GM19238 (cell line): ENCODE results near the gene LHX8.
"Not testable (repeated sequence)": the region's sequence is repeated elsewhere in the genome, so short reads cannot be mapped to it uniquely, and the experiment has no call there.

ENCODE experiments used
- DNase-seq: peaks from one replicate; pipeline ENCODE4 v3.0.0; 2011; ENCODE audit warnings: low spot score; ENCODE audit not compliant: insufficient read length

The LHX8 gene

GRCh38 chr1:75133750-75134646 is at the start of gene LHX8:
Gene LHX8 (plus strand): TSS chr1:75134388. CDS start chr1:75136615, 2,227 bp downstream.
- DNase-seq: no peak

DNA sequence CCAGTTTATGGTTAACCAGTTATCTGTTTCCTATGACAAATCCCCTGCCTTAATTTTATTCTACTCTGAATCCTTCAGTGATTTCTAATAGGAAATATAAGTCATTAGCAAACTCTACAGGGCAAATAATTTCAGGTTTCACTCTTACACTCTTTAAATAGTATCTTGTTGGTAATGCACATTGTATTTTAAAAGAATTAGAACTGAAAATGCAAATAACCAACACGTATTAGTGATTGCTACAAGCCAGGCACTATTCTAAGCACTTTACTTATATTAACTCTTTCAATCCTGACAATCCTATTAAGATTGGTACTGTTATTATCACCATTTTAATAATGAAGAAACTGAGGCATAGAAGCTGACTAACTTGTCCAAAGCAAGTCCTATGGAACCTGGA is 48.3 kb upstream of the LHX8 start:
- no peak for DNase-seq

- DNase-seq: no peak
Measured at GRCh38 chr1:75087278-75087677, 46.9 kb upstream of the LHX8 start.

DNA sequence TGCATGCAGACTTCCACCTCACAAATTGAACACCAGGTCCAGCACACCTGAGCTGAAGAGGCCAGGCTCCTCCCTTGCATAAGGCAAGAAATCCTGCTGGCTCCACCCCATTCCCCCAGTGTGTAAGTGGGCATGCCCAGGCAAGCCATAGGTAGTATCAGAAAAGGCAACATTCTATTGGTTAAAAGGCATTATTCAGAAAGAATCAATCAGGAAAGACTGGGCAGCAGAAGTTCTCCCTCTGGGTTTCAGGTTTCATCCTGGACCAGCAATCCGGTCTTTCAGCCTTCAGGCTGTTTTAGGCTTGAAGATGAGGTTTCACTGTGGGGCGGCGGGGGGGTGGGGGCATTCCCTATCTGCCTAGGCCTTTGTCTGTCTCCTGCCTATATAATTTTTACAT is 42.0 kb upstream of the LHX8 start:
- DNase-seq: no peak

- DNase-seq: no peak
Measured at GRCh38 chr1:75097654-75098053, 36.5 kb upstream of the LHX8 start.

- DNase-seq: no peak
Measured at GRCh38 chr1:75099581-75099980, 34.6 kb upstream of the LHX8 start.

DNA sequence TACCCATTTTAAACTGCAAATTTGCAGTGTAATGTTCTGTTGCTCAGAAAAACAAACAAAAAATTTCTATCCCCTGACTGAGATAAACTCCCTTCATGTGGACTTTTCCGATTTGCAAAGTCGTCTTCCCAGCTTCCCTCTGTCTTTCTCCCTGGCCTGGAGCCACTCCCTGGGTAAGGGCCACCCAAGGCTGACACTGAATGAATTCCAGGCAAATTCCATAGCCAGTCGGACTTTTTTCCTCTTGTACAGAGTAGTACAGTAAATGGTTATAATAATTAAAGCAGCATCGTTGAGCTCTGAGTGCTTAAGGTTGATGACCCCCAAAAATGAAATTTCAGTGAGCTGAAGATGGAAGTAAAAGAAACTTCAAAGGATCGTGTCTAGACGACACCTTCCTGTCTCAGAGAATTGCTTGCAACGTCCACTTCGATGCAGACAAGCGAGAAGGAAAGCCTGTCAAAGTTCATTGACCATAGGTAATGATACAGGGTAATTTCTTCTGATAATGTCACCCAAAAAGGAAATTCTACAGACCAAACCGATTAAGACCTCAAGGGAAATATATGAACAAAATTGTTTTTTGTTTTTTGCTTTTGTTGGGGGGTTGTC is 33.6 kb upstream of the LHX8 start:
- no peak for DNase-seq

DNA sequence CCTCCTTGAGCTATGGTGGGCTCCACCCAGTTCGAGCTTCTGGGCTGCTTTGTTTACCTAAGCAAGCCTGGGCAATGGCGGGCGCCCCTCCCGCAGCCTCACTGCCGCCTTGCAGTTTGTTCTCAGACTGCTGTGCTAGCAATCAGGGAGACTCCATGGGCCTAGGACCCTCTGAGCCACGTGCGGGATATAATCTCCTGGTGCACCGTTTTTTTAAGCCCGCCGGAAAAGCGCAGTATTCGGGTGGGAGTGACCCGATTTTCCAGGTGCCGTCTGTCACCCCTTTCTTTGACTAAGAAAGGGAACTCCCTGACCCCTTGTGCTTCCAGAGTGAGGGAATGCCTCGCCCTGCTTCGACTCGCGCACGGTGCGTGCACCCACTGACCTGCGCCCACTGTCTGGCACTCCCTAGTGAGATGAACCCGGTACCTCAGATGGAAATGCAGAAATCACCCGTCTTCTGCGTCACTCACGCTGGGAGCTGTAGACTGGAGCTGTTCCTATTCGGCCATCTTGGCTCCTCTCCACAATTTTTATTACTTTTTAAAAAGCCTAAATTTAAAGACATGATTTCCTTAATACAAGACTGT is 21.7 kb upstream of the LHX8 start:
- DNase-seq: not testable (repeated sequence)

GRCh38 chr1:75115654-75116053 is 18.5 kb upstream of the LHX8 start:
- DNase-seq: no peak

- DNase-seq: no peak
Measured at GRCh38 chr1:75123756-75124155, 10.4 kb upstream of the LHX8 start.

- DNase-seq: no peak
Measured at GRCh38 chr1:75124510-75124909, 9.7 kb upstream of the LHX8 start.

- DNase-seq: no peak
Measured at GRCh38 chr1:75125161-75125726, 8.9 kb upstream of the LHX8 start.

DNA sequence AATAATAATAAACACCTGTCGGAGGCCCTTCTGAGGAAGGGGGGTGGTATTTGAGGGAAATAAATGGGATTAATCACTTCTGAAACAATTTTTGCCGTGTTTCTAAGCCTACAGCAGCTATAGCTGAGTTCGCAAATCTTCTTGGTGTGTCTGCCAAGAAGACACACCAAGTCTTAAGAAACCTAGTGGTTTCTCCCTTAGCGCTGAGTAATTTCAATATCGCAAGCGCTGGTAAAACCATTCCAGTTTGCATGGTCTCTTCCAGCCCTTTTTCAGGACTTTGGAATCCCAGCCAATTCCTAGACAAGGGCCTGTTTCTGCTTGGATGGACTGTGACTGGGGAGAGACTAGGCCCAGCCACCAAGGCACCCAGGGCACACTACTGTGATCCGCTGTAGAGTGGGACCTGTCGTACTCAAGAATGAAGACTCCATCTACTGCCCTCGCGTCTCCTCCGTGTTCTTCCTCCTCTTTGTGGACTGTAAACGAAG is 7.5 kb upstream of the LHX8 start:
- no peak for DNase-seq

DNA sequence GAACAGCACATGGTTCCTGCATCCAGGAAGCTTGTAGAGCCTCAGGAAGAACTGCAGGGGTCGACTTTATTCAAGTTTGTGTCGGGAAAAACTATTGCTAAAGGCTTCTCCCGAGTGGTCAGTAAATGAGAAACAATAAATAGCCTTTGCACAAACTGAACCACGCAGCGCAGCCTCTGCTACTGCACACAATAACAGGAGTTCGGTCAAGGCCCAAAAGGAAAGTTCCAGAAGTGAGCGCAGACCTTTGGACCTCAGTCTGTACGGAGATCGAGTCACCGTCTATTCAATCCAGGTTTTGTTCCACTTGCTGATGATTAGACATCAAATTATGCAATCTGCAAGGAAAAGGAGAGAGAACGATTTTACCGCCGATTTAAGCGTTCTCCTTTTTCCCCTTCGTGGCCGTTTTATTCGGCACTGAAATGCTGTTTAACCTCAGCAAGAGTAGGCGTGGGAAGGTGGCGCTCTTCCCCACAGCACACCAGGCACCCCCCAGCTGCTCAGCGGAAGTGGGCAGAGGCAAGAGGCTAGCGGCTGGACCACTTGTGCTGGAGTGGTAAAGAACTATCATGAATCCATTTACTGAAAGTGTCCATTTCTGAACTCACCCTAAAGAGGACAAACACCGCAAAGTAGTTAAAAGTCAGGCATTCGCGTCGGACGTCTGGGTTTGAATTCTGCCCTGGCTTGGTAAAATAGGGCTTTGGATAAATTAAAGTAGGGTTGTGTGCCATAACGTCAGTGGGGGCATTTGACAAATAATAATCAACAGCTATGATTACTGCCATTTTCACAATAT is 6.1 kb upstream of the LHX8 start:
- no peak for DNase-seq

DNA sequence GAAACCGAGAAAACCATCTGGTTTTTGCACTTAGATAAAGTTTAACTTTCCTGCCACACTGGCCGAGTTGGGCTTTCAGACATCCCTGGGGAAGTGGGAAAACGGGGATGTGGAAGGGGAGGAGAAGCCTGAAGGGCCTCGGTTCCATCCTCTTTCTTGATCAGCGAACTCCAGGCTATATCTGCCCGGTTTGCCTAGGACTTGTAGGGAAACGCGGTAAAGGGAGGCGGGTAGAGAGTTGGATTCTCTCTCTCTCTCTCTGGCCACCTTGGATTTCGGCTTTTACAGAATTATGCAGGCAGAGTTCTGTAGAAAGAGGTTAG is 4.6 kb upstream of the LHX8 start:
- no peak for DNase-seq

GRCh38 chr1:75129983-75130789 is 4.0 kb upstream of the LHX8 start:
- DNase-seq: no peak

GRCh38 chr1:75130865-75131564 is 3.2 kb upstream of the LHX8 start:
- DNase-seq: no peak

DNA sequence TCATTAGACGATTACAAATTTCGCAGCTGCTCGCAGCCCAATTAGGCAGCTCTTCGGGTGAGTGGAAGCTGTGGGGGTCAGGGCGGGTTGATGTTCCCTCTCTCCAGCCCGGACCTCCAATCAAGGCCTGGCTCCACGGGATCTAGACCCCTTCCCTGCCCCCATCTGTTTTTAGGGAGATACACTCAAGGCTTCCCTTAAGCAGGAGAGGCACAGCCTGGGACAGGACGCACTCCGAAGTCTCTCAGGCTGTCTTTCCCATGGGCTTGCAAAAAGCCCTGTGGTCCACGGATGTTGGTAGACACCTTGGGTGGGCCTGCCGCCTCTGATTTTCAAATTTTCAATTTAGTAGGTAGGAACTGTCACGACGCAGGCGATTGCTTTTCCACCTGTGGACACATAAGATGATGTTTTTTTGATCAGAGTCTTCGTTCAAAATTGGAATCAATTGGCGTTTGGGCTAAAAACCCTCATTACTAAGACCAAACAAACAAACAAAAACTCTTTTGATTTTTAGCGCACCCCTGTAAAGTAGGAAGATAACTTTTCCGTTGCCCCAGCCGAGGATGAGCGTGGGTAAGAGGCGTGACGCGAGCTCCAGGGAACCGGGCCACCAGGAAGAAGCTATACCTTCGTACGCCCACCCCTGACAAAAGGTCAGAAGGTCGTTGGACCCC is 2.5 kb upstream of the LHX8 start:
- DNase-seq: no peak

DNA sequence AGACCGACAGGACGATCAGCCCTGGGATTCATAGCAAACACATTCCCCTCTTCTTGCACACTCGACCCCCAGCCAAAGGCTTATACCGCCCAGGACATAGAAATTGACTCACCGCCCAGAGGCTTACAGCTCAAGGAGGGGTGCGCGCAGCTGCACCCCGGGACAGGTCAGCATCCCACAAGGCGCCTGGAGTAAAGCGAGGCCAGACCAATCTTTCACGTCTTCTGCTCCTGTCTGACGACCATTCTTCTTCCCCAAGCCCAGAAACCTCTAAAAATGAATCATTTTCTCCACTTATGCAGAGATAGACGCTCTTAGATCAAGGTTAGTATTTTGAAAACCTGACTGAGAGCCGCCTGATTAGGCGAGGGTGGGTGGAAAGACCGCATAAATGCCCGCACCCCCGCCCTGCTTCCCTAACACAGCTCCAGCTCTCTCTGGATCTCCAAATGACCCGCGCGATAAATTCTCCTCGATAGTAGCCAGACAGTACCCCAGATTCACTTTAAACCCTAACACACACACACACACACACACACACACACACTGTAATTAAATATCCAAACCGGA is 1.9 kb upstream of the LHX8 start:
- DNase-seq: no peak
